A549 treated with Hydrocortisone at 1 μM for 4 hours (cell line): Measurements from ENCODE around the gene NPHS1. TPM values are rescaled to one million over a fixed set of nuclear protein-coding genes. Genes with fewer than 3 reads are reported as not detected.

Experiments used
- total RNA-seq: library from RNA; stranded (reverse); fragments of 200-300 nt; extraction: Qiagen RNA extraction; gene quantifications from 5 replicates; pipeline ENCODE4 v1.2.3, GENCODE V29; 2022

The NPHS1 gene
- total RNA-seq = 0.35 to 0.68 TPM (median 0.59 TPM) in 5 replicates

GRCh38 chr19:35852029-35852780 lies at the start of gene NPHS1:
NPHS1 (minus strand) TSS chr19:35852504; CDS start chr19:35851837, 667 bp downstream.

GRCh38 chr19:35868172-35868822 lies 16.0 kb upstream of the NPHS1 start, which contains the start of gene APLP1:
APLP1 (plus strand) TSS chr19:35868574; CDS start chr19:35868637, 63 bp downstream.

GRCh38 chr19:35856546-35857149 lies 4.3 kb upstream of the NPHS1 start, which contains the start of gene KIRREL2:
KIRREL2 (plus strand) TSS chr19:35856911; CDS start chr19:35857120, 209 bp downstream.

GRCh38 chr19:35812220-35813042 lies 39.9 kb downstream of the NPHS1 start, which contains the start of gene PRODH2:
PRODH2 (minus strand) TSS chr19:35812845; CDS start chr19:35812805, 40 bp downstream.

Other genes with a start within 250 kb of the NPHS1 start
- gene HAUS5, start 239.8 kb downstream of the NPHS1 start, total RNA-seq = 13.0 to 16.4 TPM (median 14.9 TPM) in 5 replicates
- gene RBM42, start 223.5 kb downstream of the NPHS1 start, total RNA-seq = 147 to 203 TPM (median 195 TPM) in 5 replicates
- gene ETV2, start 210.8 kb downstream of the NPHS1 start, total RNA-seq = 1.5 to 3.3 TPM (median 2.9 TPM) in 5 replicates
- gene COX6B1, start 204.2 kb downstream of the NPHS1 start, total RNA-seq = 1,261 to 1,482 TPM (median 1,322 TPM) in 5 replicates
- gene UPK1A, start 186.0 kb downstream of the NPHS1 start, total RNA-seq = 0.52 to 1.5 TPM (median 1.0 TPM) in 5 replicates
- not detected in 5 replicates for gene ZBTB32, start 147.9 kb downstream of the NPHS1 start, total RNA-seq
- 53.9 to 62.2 TPM (median 56.6 TPM) in 5 replicates for gene KMT2B, start 134.5 kb downstream of the NPHS1 start, total RNA-seq
- gene IGFLR1, start 110.1 kb downstream of the NPHS1 start, total RNA-seq = 11.5 to 12.9 TPM (median 11.8 TPM) in 5 replicates
- gene U2AF1L4, start 107.1 kb downstream of the NPHS1 start, total RNA-seq = 21.9 to 27.5 TPM (median 24.7 TPM) in 5 replicates
- 250 to 344 TPM (median 287 TPM) in 5 replicates for gene PSENEN, start 106.9 kb downstream of the NPHS1 start, total RNA-seq
- gene LIN37, start 103.9 kb downstream of the NPHS1 start, total RNA-seq = 21.5 to 27.9 TPM (median 23.2 TPM) in 5 replicates
- 0.14 to 0.35 TPM (median 0.29 TPM) in 5 replicates for gene HSPB6, start 95.5 kb downstream of the NPHS1 start, total RNA-seq
- 19.6 to 32.1 TPM (median 24.2 TPM) in 5 replicates for gene PROSER3, start 94.3 kb downstream of the NPHS1 start, total RNA-seq
- gene ARHGAP33, start 76.9 kb downstream of the NPHS1 start, total RNA-seq = 4.7 to 9.3 TPM (median 7.4 TPM) in 5 replicates
- gene PRODH2, start 39.7 kb downstream of the NPHS1 start, total RNA-seq = 0.15 to 0.36 TPM (median 0.25 TPM) in 5 replicates
- gene KIRREL2, start 4.4 kb upstream of the NPHS1 start, total RNA-seq = 0.43 to 0.63 TPM (median 0.50 TPM) in 5 replicates
- gene APLP1, start 16.1 kb upstream of the NPHS1 start, total RNA-seq = 68.9 to 98.3 TPM (median 90.2 TPM) in 5 replicates
- 5.2 to 6.5 TPM (median 6.3 TPM) in 5 replicates for gene NFKBID, start 48.0 kb upstream of the NPHS1 start, total RNA-seq
- gene HCST, start 50.0 kb upstream of the NPHS1 start, total RNA-seq = 0.29 to 0.79 TPM (median 0.46 TPM) in 4 of 5 replicates, not detected in the other
- gene TYROBP, start 55.8 kb upstream of the NPHS1 start, total RNA-seq = not detected in 5 replicates
- gene LRFN3, start 83.9 kb upstream of the NPHS1 start, total RNA-seq = 15.7 to 24.4 TPM (median 20.9 TPM) in 5 replicates
- gene SDHAF1, start 142.7 kb upstream of the NPHS1 start, total RNA-seq = 28.9 to 48.5 TPM (median 46.4 TPM) in 5 replicates
- gene SYNE4, start 156.3 kb upstream of the NPHS1 start, total RNA-seq = 0.18 to 0.29 TPM (median 0.22 TPM) in 5 replicates
- 21.7 to 25.8 TPM (median 23.8 TPM) in 5 replicates for gene ALKBH6, start 161.7 kb upstream of the NPHS1 start, total RNA-seq
- gene CLIP3, start 180.4 kb upstream of the NPHS1 start, total RNA-seq = 0.74 to 1.5 TPM (median 0.92 TPM) in 5 replicates
- 5.8 to 7.9 TPM (median 7.3 TPM) in 5 replicates for gene THAP8, start 201.8 kb upstream of the NPHS1 start, total RNA-seq
- gene WDR62, start 202.4 kb upstream of the NPHS1 start, total RNA-seq = 23.1 to 26.0 TPM (median 25.2 TPM) in 5 replicates